GM12878 (cell line): ENCODE data around the gene MAST4. TPM values are rescaled to one million over a fixed set of nuclear protein-coding genes. Genes with fewer than 3 reads are reported as not detected.

Source experiments
- ATAC-seq: fragments of 200-7000 bp; cut with Tn5 transposase; 3 replicates; pipeline ENCODE4 v1.9.1; 2020; ENCODE audit warnings: mild to moderate bottlenecking, moderate library complexity
- BruUV-seq: library from RNA; stranded (reverse); fragments of 400-500 nt; replicated peaks from 2 replicates; lab custom pipeline; 2021; lab: Mats Ljungman, UMichigan
- CTCF ChIA-PET: fragments of 300-600 bp; sonication (Branson Sonifier 250); formaldehyde crosslinking; extraction: SDS; loops from one replicate; lab custom pipeline; 2021; ENCODE audit warnings: inconsistent platforms; lab: Yijun Ruan, JAX
- POLR2A ChIA-PET: fragments of 350-600 bp; formaldehyde crosslinking; extraction: SDS; loops from one replicate; lab custom pipeline; 2021; ENCODE audit warnings: inconsistent platforms; lab: Charles Lee
- RAD21 ChIA-PET: fragments of 300-600 bp; sonication (Branson Sonifier 250); formaldehyde crosslinking; loops from one replicate; lab custom pipeline; 2023; ENCODE audit warnings: antibody characterized with exemption; ENCODE audit not compliant: unreplicated experiment; lab: Charles Lee
- SMC1A ChIA-PET: fragments of 300-600 bp; sonication (Branson Sonifier 250); formaldehyde crosslinking; loops from one replicate; lab custom pipeline; 2023; ENCODE audit not compliant: unreplicated experiment, uncharacterized antibody; lab: Charles Lee
- DNase-seq: peaks from one replicate; pipeline ENCODE4 v3.0.0-alpha.2; 2011; ENCODE audit warnings: low read depth, low spot score
- FAIRE-seq: peaks from 3 replicates; lab custom pipeline; 2011; peaks lifted over from hg19 to GRCh38; lab: Jason Lieb, UNC
- H2AFZ ChIP-seq: 2 replicates; pipeline ENCODE4 v1.6.0; 2011; ENCODE audit warnings: low read depth, low read length, control low read depth; ENCODE audit not compliant: control insufficient read depth
- H3K27ac ChIP-seq: 2 replicates; pipeline ENCODE4 v1.5.1; 2011; ENCODE audit warnings: control low read depth; ENCODE audit not compliant: control insufficient read depth, insufficient read depth
- H3K27me3 ChIP-seq, 2 experiments: replicated peaks in 1 of 2; 2 replicates each; pipeline versions ENCODE4 v1.6.0 to v1.6.1; 2011; ENCODE audit warnings: low read length in 1 of 2; ENCODE audit not compliant: control insufficient read depth in 2 of 2, insufficient read depth in 2 of 2
- H3K36me3 ChIP-seq, 2 experiments: 2 replicates each; pipeline ENCODE4 v1.5.1; 2011; ENCODE audit warnings: low read length in 1 of 2; ENCODE audit not compliant: control insufficient read depth in 2 of 2, insufficient read depth in 2 of 2
- H3K4me1 ChIP-seq: 2 replicates; pipeline ENCODE4 v1.6.1; 2011; ENCODE audit warnings: mild to moderate bottlenecking, low read length, moderate library complexity, mixed read lengths; ENCODE audit not compliant: control insufficient read depth, insufficient read depth
- H3K4me2 ChIP-seq: 2 replicates; pipeline ENCODE4 v1.6.0; 2011; ENCODE audit warnings: control low read depth; ENCODE audit not compliant: control insufficient read depth, insufficient read depth
- H3K4me3 ChIP-seq: fragments of 200-600 bp; sonication (generic); 2 replicates; pipeline ENCODE4 v1.5.1; 2016
- H3K79me2 ChIP-seq: 2 replicates; pipeline ENCODE4 v1.6.0; 2011; ENCODE audit warnings: low read length; ENCODE audit not compliant: control insufficient read depth, insufficient read depth
- H3K9ac ChIP-seq: 2 replicates; pipeline ENCODE4 v1.8.0; 2011; ENCODE audit warnings: low read length, control low read depth, mixed read lengths; ENCODE audit not compliant: control insufficient read depth, insufficient read depth
- H3K9me3 ChIP-seq: replicated peaks from 3 replicates; pipeline ENCODE4 v1.5.1; 2011; ENCODE audit warnings: mild to moderate bottlenecking, low read length; ENCODE audit not compliant: control insufficient read depth, insufficient read depth
- H4K20me1 ChIP-seq: 2 replicates; pipeline ENCODE4 v1.6.0; 2011; ENCODE audit not compliant: control insufficient read depth, insufficient read depth
- EGR1 ChIP-seq, 2 experiments: IDR thresholded peaks; 1 replicate in 1 of 2; 2 replicates in 1 of 2; pipeline ENCODE4 v1.6.1; 2011 to 2012; ENCODE audit warnings: low read depth in 2 of 2, low read length in 2 of 2, borderline replicate concordance in 1 of 2, mild to moderate bottlenecking in 1 of 2, moderate library complexity in 1 of 2
- IKZF1 ChIP-seq: fragments of 450-650 bp; conservative IDR thresholded peaks from 2 replicates; pipeline ENCODE4 v1.6.1; 2017; ENCODE audit warnings: antibody characterized with exemption, mild to moderate bottlenecking
- POU2F2 ChIP-seq: IDR thresholded peaks from 3 replicates; pipeline ENCODE4 v1.6.1; 2011; ENCODE audit warnings: low read depth, mild to moderate bottlenecking, low read length, borderline replicate concordance
- RUNX3 ChIP-seq: IDR thresholded peaks from 2 replicates; pipeline ENCODE4 v1.6.1; 2012; ENCODE audit warnings: low read length, inconsistent platforms
- SMC3 ChIP-seq: IDR thresholded peaks from 2 replicates; pipeline ENCODE4 v1.6.1; 2011; ENCODE audit warnings: low read length, improper control_type of control experiment, borderline replicate concordance
- SUZ12 ChIP-seq: fragments of 200-600 bp; sonication (generic); IDR thresholded peaks from one replicate; pipeline ENCODE4 v1.6.1; 2018; ENCODE audit warnings: antibody characterized with exemption, mild to moderate bottlenecking; ENCODE audit not compliant: unreplicated experiment
- YY1 ChIP-seq: IDR thresholded peaks from 2 replicates; pipeline ENCODE4 v1.6.1; 2011; ENCODE audit warnings: low read depth, mild to moderate bottlenecking, low read length
- ZBED1 ChIP-seq: IDR thresholded peaks from 2 replicates; pipeline ENCODE4 v1.6.1; 2016; ENCODE audit warnings: borderline replicate concordance
- ZNF274 ChIP-seq: IDR thresholded peaks from one replicate; pipeline ENCODE4 v1.8.0; 2011; ENCODE audit not compliant: insufficient read length, insufficient read depth
- ZSCAN29 ChIP-seq: fragments of 450-650 bp; IDR thresholded peaks from 2 replicates; pipeline ENCODE4 v1.6.1; 2017; ENCODE audit warnings: mild to moderate bottlenecking, moderate library complexity
- WGBS: methylation state at CpG from one replicate; pipeline ENCODE4 v1.1.6; 2016; ENCODE audit warnings: low lambda C conversion rate; ENCODE audit not compliant: insufficient replicate concordance, insufficient coverage; ENCODE audit errors: missing lambda C conversion rate; 5-methylcytosine and 5-hydroxymethylcytosine counted together
- in situ Hi-C: fragments of 300-500 bp; cut with MboI; formaldehyde crosslinking; loops from 9 replicates; pipeline ENCODE4 v1.14.3; 2018; ENCODE audit warnings: mixed read lengths
- intact Hi-C: fragments of 100-400 bp; cut with micrococcal nuclease; formaldehyde crosslinking; loops from one replicate; pipeline ENCODE4 v1.14.2; 2022; ENCODE audit not compliant: unreplicated experiment
- polyA plus RNA-seq, 11 experiments: library from polyadenylated mRNA; depleted of rRNA in 4 of 11; unstranded in 6 of 11; stranded (reverse) in 5 of 11; fragments of >200 nt; fragmentation: Nextera tagmentation in 4 of 11; fragmentation: Illumina TruSeq in 1 of 11; extraction: Ambion mirVana in 4 of 11; extraction: Trizol in 1 of 11; gene quantifications; 1 replicate in 1 of 11; 2 replicates in 10 of 11; pipeline versions ENCODE4 v1.2.1 to v1.2.3, GENCODE V29; 2011 to 2016; ENCODE audit warnings: inconsistent platforms in 2 of 11, missing spikeins in 2 of 11, low read depth in 1 of 11
- total RNA-seq, 4 experiments: library from RNA; depleted of rRNA in 3 of 4; stranded (reverse); fragments of >200 nt in 3 of 4; fragmentation: Illumina TruSeq in 1 of 4; extraction: Trizol in 1 of 4; gene quantifications; 2 replicates each; pipeline versions ENCODE4 v1.2.1 to v1.2.3, GENCODE V29; 2013 to 2021
- TF ChIP-seq, protein P1 (sequence below): fragments of 150-350 bp; IDR thresholded peaks from 2 replicates; pipeline ENCODE4 v1.6.1; 2014; ENCODE audit warnings: mild to moderate bottlenecking, low read depth, low read length
- TF ChIP-seq, protein P2 (sequence below): fragments of 450-650 bp; IDR thresholded peaks from 2 replicates; pipeline ENCODE4 v1.6.1; 2016; ENCODE audit warnings: mild to moderate bottlenecking

MAST4 gene
- total and polyA plus RNA-seq, 10 of the 15 experiments (the other 5 are each of a cell fraction or from before 2014, with no cell fraction given), result 0.02 to 1.6 (median 0.29) TPM; not detected in 1

DNA sequence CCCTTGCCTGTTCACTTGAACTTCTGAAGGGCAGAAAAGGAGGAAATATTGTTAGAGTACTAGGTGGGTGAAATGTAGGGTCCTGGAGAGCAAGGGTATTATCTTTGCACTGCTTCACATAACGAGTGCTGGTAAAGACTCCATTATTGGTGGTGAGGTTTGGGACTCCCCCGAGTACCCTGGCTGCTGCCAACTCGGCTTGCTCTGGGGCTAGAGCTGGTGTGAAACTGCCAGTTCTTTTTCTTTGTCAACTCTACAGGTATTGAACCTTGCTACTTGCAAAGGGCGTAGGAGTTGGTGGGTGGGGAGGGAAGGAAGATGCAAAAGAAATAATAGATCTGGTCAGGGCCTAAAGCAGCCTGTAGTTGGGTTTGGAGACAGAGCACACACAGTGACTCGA lies 16.0 kb downstream of the MAST4 start:
- Histone ChIP-seq H3K4me1 (peaks cover 14% of the 10 kb centered on the region), H3K36me3 (no peaks in the 10 kb centered on the region), H3K9ac (no peak overlapping the region), H2AFZ (peak overlapping the region; percentile 46), H3K79me2 (no peaks in the 10 kb centered on the region), H4K20me1 (no peaks in the 10 kb centered on the region), H3K27ac (no peak overlapping the region), H3K4me2 (peak overlapping the region; percentile 39), H3K4me3 (no peak overlapping the region), H3K27me3 (no peaks in the 10 kb centered on the region), H3K9me3 (no peaks in the 10 kb centered on the region)
- DNase-seq (no peak), ATAC-seq (peak; percentile 60), FAIRE-seq (no peak)
- ChIA-PET CTCF (no interaction called here), POLR2A (interaction anchor here (0.6 kb wide), 1 partner anchor 250 kb away, joined by 3 read pairs; no protein-coding TSS in a partner anchor), RAD21 (no interaction called here), SMC1A (no interaction called here)
- in situ Hi-C loops, result no loop called here
- no TSS peak for BruUV-seq
- 22% methylated on average over 5 of the region's 5 CpGs for WGBS
- no peak for TF ChIP-seq POU2F2
- TF ChIP-seq RUNX3, result 0 out of 2 replicates have a peak, but pooled peaks have one; percentile 8
- 0 out of 2 replicates have a peak, but pooled peaks have one; percentile 14 for TF ChIP-seq YY1
- TF ChIP-seq, protein P1, sequence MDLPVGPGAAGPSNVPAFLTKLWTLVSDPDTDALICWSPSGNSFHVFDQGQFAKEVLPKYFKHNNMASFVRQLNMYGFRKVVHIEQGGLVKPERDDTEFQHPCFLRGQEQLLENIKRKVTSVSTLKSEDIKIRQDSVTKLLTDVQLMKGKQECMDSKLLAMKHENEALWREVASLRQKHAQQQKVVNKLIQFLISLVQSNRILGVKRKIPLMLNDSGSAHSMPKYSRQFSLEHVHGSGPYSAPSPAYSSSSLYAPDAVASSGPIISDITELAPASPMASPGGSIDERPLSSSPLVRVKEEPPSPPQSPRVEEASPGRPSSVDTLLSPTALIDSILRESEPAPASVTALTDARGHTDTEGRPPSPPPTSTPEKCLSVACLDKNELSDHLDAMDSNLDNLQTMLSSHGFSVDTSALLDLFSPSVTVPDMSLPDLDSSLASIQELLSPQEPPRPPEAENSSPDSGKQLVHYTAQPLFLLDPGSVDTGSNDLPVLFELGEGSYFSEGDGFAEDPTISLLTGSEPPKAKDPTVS, result no peak
- TF ChIP-seq ZBED1, result no peak
- no peak for TF ChIP-seq SMC3
- TF ChIP-seq EGR1 (IDR thresholded peaks at IDR 0.05; ENCODE audit: borderline replicate concordance in 1 of 2, low read depth in 2 of 2, low read length in 2 of 2), result no peak
- no peak for TF ChIP-seq ZSCAN29
- no peak for TF ChIP-seq IKZF1
- TF ChIP-seq SUZ12, result no peak
- TF ChIP-seq, protein P2, sequence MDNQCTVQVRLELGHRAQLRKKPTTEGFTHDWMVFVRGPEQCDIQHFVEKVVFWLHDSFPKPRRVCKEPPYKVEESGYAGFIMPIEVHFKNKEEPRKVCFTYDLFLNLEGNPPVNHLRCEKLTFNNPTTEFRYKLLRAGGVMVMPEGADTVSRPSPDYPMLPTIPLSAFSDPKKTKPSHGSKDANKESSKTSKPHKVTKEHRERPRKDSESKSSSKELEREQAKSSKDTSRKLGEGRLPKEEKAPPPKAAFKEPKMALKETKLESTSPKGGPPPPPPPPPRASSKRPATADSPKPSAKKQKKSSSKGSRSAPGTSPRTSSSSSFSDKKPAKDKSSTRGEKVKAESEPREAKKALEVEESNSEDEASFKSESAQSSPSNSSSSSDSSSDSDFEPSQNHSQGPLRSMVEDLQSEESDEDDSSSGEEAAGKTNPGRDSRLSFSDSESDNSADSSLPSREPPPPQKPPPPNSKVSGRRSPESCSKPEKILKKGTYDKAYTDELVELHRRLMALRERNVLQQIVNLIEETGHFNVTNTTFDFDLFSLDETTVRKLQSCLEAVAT, result no peak
- no peak for TF ChIP-seq ZNF274
- intact Hi-C loops, result no loop called here
